Sigmoid colon (tissue), 7 donors: Measurements from ENCODE around the gene ZFYVE26. TPM values are rescaled to one million over a fixed set of nuclear protein-coding genes. Genes with fewer than 3 reads are reported as not detected.

Source experiments
- DNase-seq: peaks from one replicate; pipeline ENCODE4 v3.0.0-alpha.2; 2019
- H3K27ac ChIP-seq, 4 donors: fragments of 200-600 bp; sonication (generic); one replicate each; pipeline ENCODE4 v1.5.1; 2016 to 2019; ENCODE audit warnings: mild to moderate bottlenecking in 1 of 4
- H3K27me3 ChIP-seq, 3 donors: fragments of 200-600 bp; sonication (generic); one replicate each; pipeline ENCODE4 v1.5.1; 2019; ENCODE audit warnings: mild to moderate bottlenecking in 1 of 3
- H3K36me3 ChIP-seq, 4 donors: fragments of 200-600 bp; sonication (generic); one replicate each; pipeline ENCODE4 v1.5.1; 2016 to 2019
- H3K4me1 ChIP-seq, 4 donors: fragments of 200-600 bp; sonication (generic); one replicate each; pipeline ENCODE4 v1.5.1; 2017 to 2019
- H3K4me3 ChIP-seq, 4 donors: fragments of 200-600 bp; sonication (generic); one replicate each; pipeline ENCODE4 v1.5.1; 2017 to 2019; ENCODE audit warnings: mild to moderate bottlenecking in 2 of 4, moderate library complexity in 1 of 4
- H3K9me3 ChIP-seq, 4 donors: fragments of 200-600 bp in 3 of 4; sonication (generic) in 3 of 4; one replicate each; pipeline versions ENCODE4 v1.5.1 to v1.6.1; 2013 to 2019
- EP300 ChIP-seq, 4 donors: sonication (generic); formaldehyde crosslinking; IDR thresholded peaks; one replicate each; pipeline ENCODE4 v1.6.1; 2017; ENCODE audit warnings: antibody characterized with exemption in 4 of 4
- POLR2A ChIP-seq, 2 donors: fragments of 450-650 bp; IDR thresholded peaks; one replicate each; pipeline ENCODE4 v1.6.1; 2016; ENCODE audit warnings: antibody characterized with exemption in 2 of 2, mild to moderate bottlenecking in 2 of 2, moderate library complexity in 2 of 2
- POLR2AphosphoS5 ChIP-seq, 4 donors: sonication (generic); formaldehyde crosslinking; IDR thresholded peaks; one replicate each; pipeline ENCODE4 v1.6.1; 2017; ENCODE audit warnings: antibody characterized with exemption in 4 of 4
- WGBS, 2 donors: extraction: QIAGEN DNeasy Blood & Tissue Kit; methylation state at CpG; one replicate each; pipeline ENCODE4 v1.1.7; 2013; 5-methylcytosine and 5-hydroxymethylcytosine counted together
- intact Hi-C: fragments of 100-400 bp; cut with DNase I; formaldehyde crosslinking; loops from one replicate; pipeline ENCODE4 v1.15.1; 2023
- polyA plus RNA-seq, 3 donors: library from polyadenylated mRNA; stranded (reverse); fragments of 200-250 nt; gene quantifications; one replicate each; pipeline ENCODE4 v1.2.3, GENCODE V29; 2013
- total RNA-seq, 4 donors: library from RNA; depleted of rRNA; stranded (reverse); fragments of >200 nt; gene quantifications; one replicate each; pipeline ENCODE4 v1.1.0, GENCODE V29; 2016
- TF ChIP-seq, protein P1 (sequence below), 4 experiments: fragments of 450-650 bp in 3 of 4; fragments of 200-600 bp in 1 of 4; IDR thresholded peaks; one replicate each; pipeline ENCODE4 v1.5.1; 2016 to 2019; ENCODE audit warnings: antibody characterized with exemption in 4 of 4, mild to moderate bottlenecking in 3 of 4, moderate library complexity in 2 of 4
- donor health status: healthy with polysubstance abuse.
- donor health status: Bipolar disorder and iron deficiency.
- donor health status: healthy.

ZFYVE26 gene
- total and polyA plus RNA-seq, 7 donors, result 1.8 to 48.7 (median 16.6) TPM

DNA sequence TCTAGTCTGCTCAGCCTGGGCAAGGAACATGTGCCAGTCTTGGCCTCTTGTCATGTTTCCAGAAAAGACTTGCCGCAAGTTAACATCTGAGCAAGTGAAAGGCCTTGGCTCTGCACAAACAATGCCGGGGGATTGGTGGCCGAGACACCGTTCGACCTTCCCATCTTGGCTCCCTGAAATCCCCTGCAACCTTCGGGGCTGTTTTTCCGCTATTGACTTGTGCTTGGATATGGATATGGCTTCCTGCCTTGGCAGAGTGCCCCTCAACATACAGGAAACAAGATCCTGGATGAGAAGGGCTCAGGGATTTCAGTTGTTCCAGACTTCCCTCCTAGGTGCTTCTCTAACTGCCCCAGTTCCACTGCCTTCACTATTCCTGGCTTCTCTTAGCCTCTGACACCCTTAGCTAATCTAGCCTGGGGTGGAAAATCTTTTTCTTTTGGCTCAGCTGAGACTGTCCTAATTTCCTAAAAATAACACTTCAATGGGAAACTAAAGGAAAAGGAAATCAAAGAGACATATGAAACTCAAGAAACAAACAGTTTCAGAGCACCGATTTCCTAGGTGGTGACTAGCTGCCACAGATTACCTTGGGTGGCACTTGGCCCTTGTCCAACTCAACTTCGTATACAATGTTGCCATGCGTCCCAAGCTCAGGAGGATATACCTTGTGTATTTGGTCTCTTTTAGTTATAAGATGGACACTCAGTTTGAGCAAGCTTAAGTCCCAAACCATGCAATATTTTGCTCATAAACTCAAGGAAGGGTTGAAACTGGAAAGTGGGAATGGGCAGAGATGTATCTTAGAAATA lies 80.8 kb downstream of the ZFYVE26 start:
- no peak for DNase-seq
- no peaks in the 10 kb centered on the region for H3K4me1 ChIP-seq
- no peak overlapping the region for H3K4me3 ChIP-seq
- TF ChIP-seq POLR2AphosphoS5 (IDR thresholded peaks at IDR 0.05) (no peak), POLR2A (IDR thresholded peaks at IDR 0.05) (no peak), EP300 (IDR thresholded peaks at IDR 0.05) (no peak)
- TF ChIP-seq, protein P1, sequence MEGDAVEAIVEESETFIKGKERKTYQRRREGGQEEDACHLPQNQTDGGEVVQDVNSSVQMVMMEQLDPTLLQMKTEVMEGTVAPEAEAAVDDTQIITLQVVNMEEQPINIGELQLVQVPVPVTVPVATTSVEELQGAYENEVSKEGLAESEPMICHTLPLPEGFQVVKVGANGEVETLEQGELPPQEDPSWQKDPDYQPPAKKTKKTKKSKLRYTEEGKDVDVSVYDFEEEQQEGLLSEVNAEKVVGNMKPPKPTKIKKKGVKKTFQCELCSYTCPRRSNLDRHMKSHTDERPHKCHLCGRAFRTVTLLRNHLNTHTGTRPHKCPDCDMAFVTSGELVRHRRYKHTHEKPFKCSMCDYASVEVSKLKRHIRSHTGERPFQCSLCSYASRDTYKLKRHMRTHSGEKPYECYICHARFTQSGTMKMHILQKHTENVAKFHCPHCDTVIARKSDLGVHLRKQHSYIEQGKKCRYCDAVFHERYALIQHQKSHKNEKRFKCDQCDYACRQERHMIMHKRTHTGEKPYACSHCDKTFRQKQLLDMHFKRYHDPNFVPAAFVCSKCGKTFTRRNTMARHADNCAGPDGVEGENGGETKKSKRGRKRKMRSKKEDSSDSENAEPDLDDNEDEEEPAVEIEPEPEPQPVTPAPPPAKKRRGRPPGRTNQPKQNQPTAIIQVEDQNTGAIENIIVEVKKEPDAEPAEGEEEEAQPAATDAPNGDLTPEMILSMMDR (IDR thresholded peaks at IDR 0.05), result no peak
- H3K36me3 ChIP-seq, result no peaks in the 10 kb centered on the region
- WGBS, 2 donors, result 80 to 89% methylated on average over 10 of the region's 10 CpGs
- intact Hi-C loops, result no loop called here
- no peak overlapping the region for H3K27ac ChIP-seq
- H3K27me3 ChIP-seq, result no peaks in the 10 kb centered on the region
- no peaks in the 10 kb centered on the region for H3K9me3 ChIP-seq

DNA sequence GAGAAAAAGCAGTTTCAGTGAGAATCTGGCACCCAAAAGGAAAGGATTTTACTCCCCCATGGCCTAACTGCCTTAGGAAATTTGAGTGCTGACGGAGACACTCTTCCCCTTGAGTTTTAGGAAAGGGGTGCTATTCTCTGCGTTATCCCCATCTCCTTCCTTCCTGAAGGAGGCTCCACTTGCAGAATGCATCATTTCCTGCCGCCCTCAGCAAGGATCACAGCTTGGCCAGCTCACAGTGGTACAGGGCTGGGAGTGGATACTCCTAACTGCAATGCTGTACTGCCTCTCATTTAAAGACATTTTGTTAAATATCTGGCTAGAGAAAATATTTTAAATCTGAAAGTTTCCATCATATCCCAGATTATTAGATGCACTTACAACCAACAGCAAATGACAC lies 81.7 kb downstream of the ZFYVE26 start:
- no peaks in the 10 kb centered on the region for H3K4me1 ChIP-seq
- no peaks in the 10 kb centered on the region for H3K36me3 ChIP-seq
- no peak for DNase-seq
- TF ChIP-seq EP300 (IDR thresholded peaks at IDR 0.05), result no peak
- no peak for TF ChIP-seq POLR2AphosphoS5 (IDR thresholded peaks at IDR 0.05)
- no peak for TF ChIP-seq POLR2A (IDR thresholded peaks at IDR 0.05)
- TF ChIP-seq, protein P1 (IDR thresholded peaks at IDR 0.05), result no peak
- H3K4me3 ChIP-seq, result no peak overlapping the region
- 80 to 91% methylated on average over 3 of the region's 3 CpGs for WGBS, 2 donors
- H3K27me3 ChIP-seq, result no peaks in the 10 kb centered on the region
- H3K9me3 ChIP-seq, result no peaks in the 10 kb centered on the region
- intact Hi-C loops, result no loop called here
- H3K27ac ChIP-seq, result no peak overlapping the region

DNA sequence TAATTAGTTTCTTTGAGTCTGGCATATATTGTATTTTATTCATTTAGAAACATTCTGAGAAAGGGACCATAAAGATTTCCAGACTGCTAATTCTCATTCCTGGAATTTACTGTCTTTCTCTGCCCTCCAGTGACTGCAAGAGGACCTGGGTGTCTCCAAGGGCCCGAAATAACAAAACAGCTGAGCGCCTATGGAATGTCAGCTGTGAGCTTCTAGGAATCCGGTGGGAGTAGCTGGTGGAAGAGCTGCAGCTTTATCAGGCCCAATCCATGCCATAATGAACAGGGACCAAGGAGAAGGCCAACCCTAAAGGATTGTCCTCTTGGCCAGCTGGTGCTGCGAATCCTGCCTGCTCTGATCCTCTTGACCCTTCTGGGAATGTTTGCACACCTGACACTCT lies 82.8 kb downstream of the ZFYVE26 start:
- intact Hi-C loops, result no loop called here
- no peak overlapping the region for H3K27ac ChIP-seq
- 87 to 90% methylated on average over 4 of the region's 4 CpGs for WGBS, 2 donors

DNA sequence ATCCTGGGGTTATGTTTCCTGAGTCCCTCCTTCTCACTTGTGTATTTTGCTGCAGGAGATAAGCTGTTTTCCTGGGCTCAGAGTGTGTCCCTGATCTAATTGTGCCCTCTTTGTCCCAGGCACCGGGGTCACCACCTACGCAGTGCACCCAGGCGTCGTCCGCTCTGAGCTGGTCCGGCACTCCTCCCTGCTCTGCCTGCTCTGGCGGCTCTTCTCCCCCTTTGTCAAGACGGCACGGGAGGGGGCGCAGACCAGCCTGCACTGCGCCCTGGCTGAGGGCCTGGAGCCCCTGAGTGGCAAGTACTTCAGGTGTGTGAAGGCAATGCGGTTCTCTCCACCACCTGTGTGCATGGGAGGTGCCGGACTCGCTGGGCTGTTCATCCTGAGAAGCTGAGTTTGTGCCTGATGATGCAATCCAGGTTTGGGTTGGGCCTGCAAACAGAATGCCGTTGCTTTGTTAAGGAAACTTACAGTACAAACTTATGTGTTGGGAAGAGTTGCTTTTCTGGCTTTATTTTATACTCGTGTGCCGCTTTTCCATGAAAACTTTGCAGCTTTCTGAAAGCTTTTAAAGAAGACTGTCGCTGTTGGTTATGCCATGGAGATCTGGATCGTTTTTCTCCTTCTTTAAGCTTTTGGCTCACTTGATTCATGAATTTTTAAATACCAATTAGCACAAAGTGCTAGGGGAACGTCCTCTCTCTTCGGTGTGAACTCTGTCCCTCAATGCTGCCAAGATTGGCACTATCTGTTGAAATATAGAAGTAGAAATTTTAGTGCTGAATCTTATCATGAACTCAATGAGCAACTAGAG lies 87.1 kb downstream of the ZFYVE26 start:
- H3K36me3 ChIP-seq, result no peaks in the 10 kb centered on the region
- H3K27me3 ChIP-seq, result no peaks in the 10 kb centered on the region
- no peaks in the 10 kb centered on the region for H3K9me3 ChIP-seq
- H3K27ac ChIP-seq, result no peak overlapping the region
- H3K4me1 ChIP-seq, result no peaks in the 10 kb centered on the region
- H3K4me3 ChIP-seq, result no peak overlapping the region
- intact Hi-C loops, result no loop called here
- TF ChIP-seq, protein P1 (IDR thresholded peaks at IDR 0.05), result no peak
- TF ChIP-seq POLR2AphosphoS5 (IDR thresholded peaks at IDR 0.05), result no peak
- TF ChIP-seq POLR2A (IDR thresholded peaks at IDR 0.05), result no peak
- no peak for TF ChIP-seq EP300 (IDR thresholded peaks at IDR 0.05)
- DNase-seq, result no peak
- 24 to 59% methylated on average over 21 of the region's 21 CpGs for WGBS, 2 donors

More for the DNA sequence above, 82.8 kb downstream of the ZFYVE26 start:
- TF ChIP-seq POLR2AphosphoS5 (IDR thresholded peaks at IDR 0.05), result no peak
- TF ChIP-seq EP300 (IDR thresholded peaks at IDR 0.05), result no peak
- no peak for TF ChIP-seq POLR2A (IDR thresholded peaks at IDR 0.05)
- TF ChIP-seq, protein P1 (IDR thresholded peaks at IDR 0.05), result no peak
- Histone ChIP-seq H3K36me3 (no peaks in the 10 kb centered on the region), H3K27me3 (no peaks in the 10 kb centered on the region), H3K9me3 (no peaks in the 10 kb centered on the region), H3K4me3 (no peak overlapping the region), H3K4me1 (no peaks in the 10 kb centered on the region)
- no peak for DNase-seq
